Measurements from ENCODE around the gene PHF3.

DNA sequence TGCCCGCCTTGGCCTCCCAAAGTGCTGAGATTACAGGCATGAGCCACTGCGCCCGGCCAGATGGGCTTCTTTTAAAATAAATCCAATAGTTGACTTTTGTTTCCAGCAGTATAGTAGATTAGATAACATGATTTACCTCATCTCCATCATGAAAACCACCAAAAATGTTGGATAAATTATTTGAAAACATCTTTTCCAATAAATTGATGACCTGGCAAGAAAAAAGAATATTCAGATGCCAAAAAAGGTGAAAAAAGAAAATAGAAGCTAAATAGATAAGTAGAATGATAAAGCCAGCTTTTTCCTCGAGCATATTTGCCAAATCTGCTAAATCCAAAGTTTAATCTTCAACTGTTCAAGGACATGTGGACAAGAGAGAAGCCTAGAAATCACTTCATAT is 109.2 kb downstream of the PHF3 start:
- TF ChIP-seq, protein P1, sequence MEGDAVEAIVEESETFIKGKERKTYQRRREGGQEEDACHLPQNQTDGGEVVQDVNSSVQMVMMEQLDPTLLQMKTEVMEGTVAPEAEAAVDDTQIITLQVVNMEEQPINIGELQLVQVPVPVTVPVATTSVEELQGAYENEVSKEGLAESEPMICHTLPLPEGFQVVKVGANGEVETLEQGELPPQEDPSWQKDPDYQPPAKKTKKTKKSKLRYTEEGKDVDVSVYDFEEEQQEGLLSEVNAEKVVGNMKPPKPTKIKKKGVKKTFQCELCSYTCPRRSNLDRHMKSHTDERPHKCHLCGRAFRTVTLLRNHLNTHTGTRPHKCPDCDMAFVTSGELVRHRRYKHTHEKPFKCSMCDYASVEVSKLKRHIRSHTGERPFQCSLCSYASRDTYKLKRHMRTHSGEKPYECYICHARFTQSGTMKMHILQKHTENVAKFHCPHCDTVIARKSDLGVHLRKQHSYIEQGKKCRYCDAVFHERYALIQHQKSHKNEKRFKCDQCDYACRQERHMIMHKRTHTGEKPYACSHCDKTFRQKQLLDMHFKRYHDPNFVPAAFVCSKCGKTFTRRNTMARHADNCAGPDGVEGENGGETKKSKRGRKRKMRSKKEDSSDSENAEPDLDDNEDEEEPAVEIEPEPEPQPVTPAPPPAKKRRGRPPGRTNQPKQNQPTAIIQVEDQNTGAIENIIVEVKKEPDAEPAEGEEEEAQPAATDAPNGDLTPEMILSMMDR (IDR thresholded peaks at IDR 0.05; ENCODE audit: insufficient read depth, low read length, poor library complexity, severe bottlenecking), result no peak
- no peak for TF ChIP-seq EZH2phosphoT487 (conservative IDR thresholded peaks at IDR 0.05; ENCODE audit: low read length)
